Amygdala (tissue), 56 donors: ENCODE measurements around the gene NCKAP5L.

ENCODE experiments used
- DNase-seq, 56 donors: peaks; one replicate each; lab custom pipeline; 2025; lab: John Stamatoyannopoulos, UW

Gene NCKAP5L

DNA sequence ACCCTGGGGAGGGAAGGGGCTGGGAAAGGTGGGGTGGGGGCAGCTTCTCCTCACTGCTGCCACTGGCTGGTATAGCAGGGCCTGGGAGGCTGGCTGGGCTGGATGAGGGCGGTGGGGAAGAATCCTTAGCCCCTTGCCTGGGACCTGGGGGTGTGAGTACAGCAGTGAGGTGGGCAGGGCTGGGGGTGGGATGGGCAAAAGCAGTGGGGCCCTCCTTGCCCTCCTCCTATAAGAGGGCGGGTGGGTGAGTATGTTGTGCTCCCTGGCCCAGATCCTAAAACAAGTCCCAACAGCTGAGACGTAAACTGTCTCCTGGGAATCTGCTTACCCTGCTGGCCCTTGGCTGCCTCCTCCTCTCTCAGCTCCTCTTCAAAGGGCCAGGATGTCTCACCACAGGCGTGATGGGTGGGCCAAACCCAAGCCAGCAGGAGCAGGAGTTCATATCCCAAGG lies 2.2 kb downstream of the NCKAP5L start:
- DNase-seq: no peak

DNA sequence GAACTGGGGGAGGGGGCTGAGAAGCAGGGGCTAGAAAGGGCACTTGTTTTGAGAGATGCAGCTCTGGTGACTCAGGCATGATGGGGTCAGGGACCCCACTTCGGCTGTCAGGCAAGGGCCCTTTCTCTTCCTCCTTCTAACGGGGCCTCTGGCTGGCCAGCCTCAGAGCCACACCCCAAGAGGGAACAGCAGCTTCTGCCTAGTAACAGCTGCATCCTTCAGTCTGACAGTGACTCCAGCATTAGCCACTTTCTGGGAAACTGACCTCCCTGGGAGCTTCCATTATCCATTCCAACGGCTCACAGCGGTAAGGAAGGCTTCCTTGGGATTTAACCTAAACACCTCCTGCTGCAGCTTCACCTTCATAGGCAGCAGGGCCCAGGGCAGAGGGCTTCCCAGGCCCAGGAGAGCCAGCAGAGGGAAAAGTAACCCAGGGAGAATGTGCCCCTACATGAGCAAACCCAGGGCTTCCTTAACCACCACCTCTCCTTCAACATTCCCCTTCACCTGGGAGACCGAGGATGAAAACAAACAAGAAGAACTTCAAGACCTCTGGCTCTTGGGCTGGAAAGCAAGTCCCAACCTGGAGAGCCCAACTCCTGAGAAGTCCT lies 2.7 kb downstream of the NCKAP5L start:
- peak in 10 of 56 donors; percentile 7 to 54 (median 19) for DNase-seq

DNA sequence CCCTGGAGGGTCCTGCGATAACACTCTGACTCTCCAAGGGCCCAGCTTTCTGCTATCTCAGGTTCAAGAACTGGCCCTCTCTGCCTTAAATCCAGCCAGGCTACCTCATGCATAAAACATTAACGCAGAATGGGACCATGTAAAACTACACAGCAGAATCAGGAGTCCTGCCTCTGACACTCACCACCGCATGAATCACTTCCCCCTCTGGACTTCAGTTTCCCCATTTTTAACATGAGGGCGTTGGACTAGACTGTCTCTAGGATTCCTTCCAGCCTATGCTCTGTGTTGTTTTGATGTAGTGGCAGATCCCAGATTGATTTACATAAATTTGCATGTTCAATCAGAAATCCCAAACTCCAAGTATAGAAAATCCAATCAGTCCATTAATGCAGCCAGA lies 3.3 kb downstream of the NCKAP5L start:
- peak in 3 of 56 donors; percentile 15 to 22 (median 17) for DNase-seq

- DNase-seq: no peak
Measured at GRCh38 chr12:49824416-49824815, 3.8 kb downstream of the NCKAP5L start.

- DNase-seq: no peak
Measured at GRCh38 chr12:49823951-49824350, 4.3 kb downstream of the NCKAP5L start.

DNA sequence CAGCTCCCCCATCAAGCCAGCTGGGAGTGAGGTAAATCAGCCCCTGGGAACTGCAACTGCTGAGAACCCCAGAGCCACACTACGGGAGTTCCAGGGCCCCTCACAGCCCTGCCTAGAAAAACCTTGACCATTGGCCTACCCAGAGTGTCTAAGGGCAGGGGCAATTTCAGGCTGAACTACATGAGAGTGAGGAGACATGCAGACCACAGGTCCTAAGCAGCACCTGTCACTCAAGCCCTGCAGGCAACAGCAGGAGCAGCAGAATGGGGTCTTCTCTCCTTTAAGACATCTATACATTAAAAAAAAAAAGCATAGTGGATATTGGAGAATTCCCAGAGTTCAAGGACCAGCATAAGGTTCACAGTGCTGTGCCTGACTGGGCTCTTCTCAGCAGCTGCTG lies 4.9 kb downstream of the NCKAP5L start:
- no peak for DNase-seq

DNA sequence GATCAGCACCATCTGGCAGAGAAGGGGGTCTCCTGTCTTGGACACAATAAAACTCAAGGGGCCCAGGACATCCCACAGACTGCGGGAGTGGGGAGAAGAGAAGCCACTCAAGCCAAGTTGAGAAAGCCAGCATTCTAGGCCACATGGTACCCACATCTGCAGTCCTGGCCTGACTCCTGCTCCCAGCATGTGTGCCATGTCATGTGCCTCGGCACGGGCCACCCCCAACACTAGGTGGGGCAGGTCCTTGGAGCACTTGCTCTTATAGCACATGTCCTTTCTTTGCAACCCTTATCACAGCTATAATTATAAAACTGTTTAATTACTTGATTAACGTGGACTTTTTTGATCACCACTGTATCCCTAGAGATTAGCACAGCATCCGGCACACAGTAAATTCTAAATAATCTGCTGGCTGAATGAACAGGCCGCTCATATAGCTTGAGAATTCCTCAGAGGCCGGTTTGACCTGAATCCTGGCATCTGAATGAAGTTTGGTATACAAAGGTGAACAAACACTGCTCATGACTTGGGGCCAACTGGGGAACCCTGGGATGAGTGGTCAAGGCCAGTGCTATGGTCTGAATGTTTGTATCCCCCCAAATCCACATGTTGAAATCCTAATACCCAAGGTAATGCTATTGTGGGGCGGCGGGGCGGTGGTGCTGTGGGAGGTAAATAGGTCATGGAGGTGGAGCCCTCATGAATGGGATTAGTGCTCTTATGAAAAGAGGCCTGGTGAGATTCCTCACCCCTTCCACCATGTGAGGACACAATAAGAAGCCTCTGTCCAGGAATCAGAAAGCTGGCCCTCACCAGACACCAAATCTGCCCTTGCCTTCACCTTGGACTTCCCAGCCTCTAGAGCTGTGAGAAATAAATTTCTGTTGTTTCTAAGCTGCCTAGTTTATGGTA lies 6.6 kb downstream of the NCKAP5L start:
- peak in 9 of 56 donors; percentile 9 to 45 (median 22) for DNase-seq

DNA sequence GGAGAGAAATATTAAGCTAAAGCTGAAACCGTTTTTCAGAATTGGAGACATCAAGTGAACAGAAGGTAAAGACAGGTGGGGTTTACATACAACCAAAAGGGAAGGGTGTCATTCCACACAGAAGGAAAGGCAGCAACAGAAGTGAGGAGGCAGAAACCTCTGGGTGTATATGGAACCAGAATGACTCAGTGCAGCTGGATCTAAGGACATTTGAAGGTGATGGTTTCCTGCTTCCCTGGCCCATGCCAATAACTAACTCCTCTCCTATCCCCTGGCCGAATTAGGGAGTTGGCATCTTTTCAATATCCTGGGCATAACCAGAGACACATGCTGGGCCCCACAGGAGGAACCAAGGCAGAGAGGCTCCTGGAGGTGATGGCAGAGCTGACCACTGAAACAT lies 8.4 kb downstream of the NCKAP5L start:
- DNase-seq: no peak

GRCh38 chr12:49818241-49818895 lies 9.8 kb downstream of the NCKAP5L start:
- no peak for DNase-seq

GRCh38 chr12:49813131-49813530 lies 15.1 kb downstream of the NCKAP5L start:
- DNase-seq: no peak

DNA sequence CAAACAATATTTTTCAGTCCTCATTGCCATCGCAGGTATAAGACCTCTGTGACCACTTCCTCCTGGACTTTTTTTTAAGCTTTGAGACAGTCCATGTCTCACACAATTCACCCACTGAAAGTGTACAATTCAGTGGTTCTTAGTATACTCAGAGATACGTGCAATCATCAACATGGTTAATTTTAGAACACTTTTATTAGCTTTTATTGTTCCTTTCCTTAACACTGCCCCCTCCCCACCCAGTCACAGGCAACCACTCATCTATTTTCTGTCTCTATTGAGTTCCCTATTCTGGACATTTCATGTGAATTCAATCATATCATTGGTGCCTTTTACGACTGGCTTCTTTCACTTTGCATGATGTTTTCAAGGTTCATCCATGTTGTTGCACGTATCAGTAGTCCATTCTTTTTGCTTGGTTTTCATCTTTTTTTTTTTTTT lies 16.2 kb downstream of the NCKAP5L start:
- DNase-seq: no peak

DNA sequence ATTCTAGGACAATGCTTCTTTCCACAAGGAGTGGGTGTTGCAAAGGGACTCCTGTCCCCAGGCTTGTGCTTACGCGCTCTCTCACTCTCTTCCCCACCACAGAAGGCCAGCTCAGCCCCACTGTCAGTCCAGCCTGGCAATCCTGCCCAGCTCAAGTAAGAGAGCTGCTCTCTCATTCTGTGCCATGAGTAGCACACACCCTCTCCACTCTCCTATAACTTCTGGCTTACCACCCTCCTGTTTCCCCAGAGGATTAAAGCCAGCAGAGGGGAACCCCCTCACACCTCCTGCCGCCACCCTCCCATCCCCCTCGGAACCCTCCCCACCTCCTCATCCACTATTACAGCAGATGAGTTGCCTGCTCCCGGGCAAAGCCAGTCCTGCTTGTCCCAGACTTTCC lies 17.1 kb downstream of the NCKAP5L start:
- DNase-seq: no peak

DNA sequence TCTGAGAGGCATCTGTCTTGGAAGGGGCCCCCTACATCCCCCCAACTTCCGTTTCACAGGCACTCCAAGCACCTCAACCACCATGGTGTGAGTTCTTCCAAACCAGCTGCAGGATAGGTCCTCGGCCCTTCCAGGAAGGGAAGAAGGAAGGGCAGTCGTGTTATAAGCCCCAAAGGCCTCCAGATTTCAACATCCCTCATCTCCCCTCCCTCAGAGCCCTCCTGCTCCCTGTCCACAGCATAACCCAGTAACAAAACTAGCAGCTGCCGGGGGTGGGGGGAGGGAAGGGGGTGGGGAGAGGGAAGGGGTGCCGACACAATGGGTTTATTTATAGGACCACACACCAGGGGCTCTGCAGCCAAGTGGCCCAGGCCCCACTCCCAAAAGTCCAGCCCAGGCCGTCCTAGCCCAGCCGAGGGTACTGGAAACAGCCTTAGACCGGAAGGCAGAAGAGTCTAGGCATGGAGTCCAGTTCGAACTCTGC lies 18.3 kb downstream of the NCKAP5L start:
- DNase-seq: peak in 27 of 56 donors; percentile 9 to 67 (median 37)

- peak in 9 of 56 donors; percentile 18 to 51 (median 36) for DNase-seq
Measured at GRCh38 chr12:49809381-49809905, 18.8 kb downstream of the NCKAP5L start.

GRCh38 chr12:49808686-49809380 lies 19.4 kb downstream of the NCKAP5L start:
- peak in 40 of 56 donors; percentile 13 to 76 (median 49) for DNase-seq

DNA sequence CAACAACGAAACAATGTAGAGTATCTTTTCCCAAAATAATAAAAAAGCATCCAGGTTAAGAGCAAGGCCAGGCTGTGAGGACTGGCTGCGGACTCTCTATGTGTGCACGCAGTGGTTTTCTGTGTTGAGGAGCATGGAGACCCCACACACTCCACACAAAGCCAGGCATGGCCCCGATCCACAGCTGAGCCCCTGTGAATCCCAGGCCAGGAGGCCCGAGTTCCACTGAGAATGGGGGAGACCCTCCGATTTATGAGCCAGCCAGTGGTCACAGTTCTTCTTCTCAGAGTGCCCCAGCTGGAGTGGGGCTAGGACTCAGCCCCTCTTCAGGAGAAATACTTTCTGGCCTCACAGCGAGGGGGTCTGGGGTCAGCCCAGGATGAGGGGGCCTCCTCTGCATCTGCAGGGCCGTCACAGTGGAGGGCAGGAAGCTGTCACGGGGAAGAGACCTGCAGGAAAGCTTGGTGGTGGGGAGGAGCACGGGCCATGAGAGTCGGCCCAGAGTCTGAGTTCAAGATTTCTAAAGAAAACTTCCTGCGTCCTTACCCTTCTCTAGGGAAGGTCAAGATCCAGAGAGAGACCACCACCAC lies 20.1 kb downstream of the NCKAP5L start:
- DNase-seq: no peak

DNA sequence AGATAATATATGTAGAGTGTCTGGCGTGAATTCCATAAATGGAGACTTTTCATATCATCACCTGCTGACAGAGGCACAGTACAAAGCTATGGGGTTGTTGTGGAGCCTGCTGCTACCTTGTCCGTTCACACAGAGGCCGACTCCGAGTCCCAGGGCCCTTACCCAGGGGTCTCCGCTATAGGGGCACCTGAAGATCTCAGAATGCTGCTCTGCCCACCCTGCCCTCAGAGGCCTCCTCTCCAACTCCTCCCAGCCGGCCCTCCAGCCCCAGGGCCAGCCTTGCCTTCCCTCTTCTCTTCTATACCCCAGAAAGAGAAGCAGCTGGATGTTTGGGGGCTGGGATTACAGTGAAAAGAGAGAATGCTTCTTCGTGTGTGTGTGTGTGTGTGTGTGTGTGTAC lies 21.3 kb downstream of the NCKAP5L start:
- no peak for DNase-seq

GRCh38 chr12:49806321-49806813 lies 21.8 kb downstream of the NCKAP5L start:
- no peak for DNase-seq

DNA sequence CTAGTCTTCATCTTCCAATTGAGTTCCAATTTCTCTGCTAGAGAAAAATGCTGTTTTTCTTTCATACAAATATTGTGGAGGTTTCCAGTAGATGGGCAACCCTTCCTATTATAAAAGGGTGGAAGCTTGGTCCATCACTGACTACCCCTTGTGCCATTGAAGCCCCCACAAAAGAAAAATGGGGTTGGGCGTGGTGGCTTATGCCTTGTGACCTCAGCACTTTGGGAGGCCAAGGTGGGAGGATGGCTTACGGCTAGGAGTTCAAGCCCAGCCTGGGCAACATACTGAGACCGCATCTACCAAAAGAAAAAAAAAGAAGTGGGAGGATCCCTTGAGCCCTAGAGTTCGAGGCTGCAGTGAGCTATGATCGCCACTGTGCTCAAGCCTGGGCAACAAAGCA lies 22.8 kb downstream of the NCKAP5L start:
- DNase-seq: no peak

GRCh38 chr12:49804821-49805220 lies 23.4 kb downstream of the NCKAP5L start:
- no peak for DNase-seq
